Right lobe of liver (tissue), 4 donors: Measurements from ENCODE around the gene PDE6B.
"Not testable (repeated sequence)": the region's sequence is repeated elsewhere in the genome, so short reads cannot be mapped to it uniquely, and the experiment has no call there.

Experiments used
- CTCF ChIP-seq, 4 donors: fragments of 200-600 bp in 3 of 4; fragments of 450-650 bp in 1 of 4; IDR thresholded peaks; one replicate each; pipeline versions ENCODE4 v1.5.1 to v1.8.0; 2016 to 2022; ENCODE audit warnings: antibody characterized with exemption in 4 of 4, mild to moderate bottlenecking in 2 of 4
- POLR2A ChIP-seq: fragments of 450-650 bp; IDR thresholded peaks from one replicate; pipeline ENCODE4 v1.6.1; 2017; ENCODE audit warnings: antibody characterized with exemption, mild to moderate bottlenecking
- donor health status: DM: no; HTN: no; CAD: no.
- donor health status: DM: no; HTN: no; CAD: no.
- donor health status: DM: no; HTN: yes; CAD: no.

GRCh38 chr4:592178-592577 is 33.2 kb upstream of the PDE6B start:
- TF ChIP-seq CTCF (IDR thresholded peaks at IDR 0.05); POLR2A: not testable (repeated sequence)
